Chondrocyte (in vitro differentiated cells): ENCODE results near the gene GPC6. TPM values are rescaled to one million over a fixed set of nuclear protein-coding genes. Genes with fewer than 3 reads are reported as not detected.

ENCODE experiments used
- DNase-seq: peaks from one replicate; pipeline ENCODE4 v3.0.0; 2021; ENCODE audit warnings: mixed read lengths, low spot score
- H3K27ac Mint-ChIP-seq: one replicate; pipeline ENCODE4 v1.8.0; 2021; ENCODE audit warnings: mild to moderate bottlenecking, moderate library complexity, mixed read lengths; ENCODE audit not compliant: unreplicated experiment
- H3K27me3 Mint-ChIP-seq: 2 replicates; pipeline ENCODE4 v1.8.0; 2021; ENCODE audit warnings: low read depth, mixed read lengths
- H3K36me3 Mint-ChIP-seq: 2 replicates; pipeline ENCODE4 v1.8.0; 2021; ENCODE audit warnings: low read depth, mixed read lengths
- H3K4me1 Mint-ChIP-seq: 2 replicates; pipeline ENCODE4 v1.8.0; 2021; ENCODE audit warnings: low read depth, mild to moderate bottlenecking, mixed read lengths
- H3K4me3 Mint-ChIP-seq: one replicate; pipeline ENCODE4 v1.8.0; 2021; ENCODE audit warnings: mild to moderate bottlenecking, moderate library complexity, mixed read lengths; ENCODE audit not compliant: unreplicated experiment
- H3K9me3 Mint-ChIP-seq: 2 replicates; pipeline ENCODE4 v1.8.0; 2021; ENCODE audit warnings: low read depth, mixed read lengths
- total RNA-seq: library from RNA; stranded (reverse); gene quantifications from 3 replicates; pipeline ENCODE4 v1.2.1, GENCODE V29; 2021
- TF ChIP-seq, protein P1 (sequence below): fragments of 200-600 bp; sonication (generic); IDR thresholded peaks from 2 replicates; pipeline ENCODE4 v1.5.0; 2021; ENCODE audit warnings: antibody characterized with exemption, mild to moderate bottlenecking, moderate library complexity

Gene GPC6
- total RNA-seq, 1 donor from 2014 or later = 76.1 TPM

DNA sequence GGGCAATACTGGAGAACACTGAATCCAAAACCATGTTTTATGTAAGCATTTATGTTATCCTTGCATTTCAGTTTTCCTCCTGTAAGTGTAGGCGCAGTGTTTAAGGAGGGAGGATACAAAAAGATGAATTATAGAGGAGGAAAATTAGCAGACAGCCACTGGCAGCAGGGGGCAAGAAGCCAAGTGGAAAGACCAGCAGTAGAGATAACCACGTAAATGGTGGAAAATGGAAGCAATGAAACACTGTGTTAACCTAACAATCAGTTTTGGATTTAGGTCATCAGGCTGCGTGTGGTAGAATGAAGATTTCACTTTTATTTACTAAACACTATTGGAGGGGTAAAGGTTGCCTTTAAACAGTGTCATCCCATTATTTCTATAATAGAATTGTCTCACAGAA is 447.3 kb downstream of the GPC6 start:
- Mint-ChIP-seq H3K4me3 (no peak overlapping the region), H3K36me3 (no peaks in the 10 kb centered on the region), H3K27ac (no peak overlapping the region), H3K27me3 (no peaks in the 10 kb centered on the region), H3K4me1 (peaks cover 6% of the 10 kb centered on the region), H3K9me3 (no peaks in the 10 kb centered on the region)
- TF ChIP-seq, protein P1, sequence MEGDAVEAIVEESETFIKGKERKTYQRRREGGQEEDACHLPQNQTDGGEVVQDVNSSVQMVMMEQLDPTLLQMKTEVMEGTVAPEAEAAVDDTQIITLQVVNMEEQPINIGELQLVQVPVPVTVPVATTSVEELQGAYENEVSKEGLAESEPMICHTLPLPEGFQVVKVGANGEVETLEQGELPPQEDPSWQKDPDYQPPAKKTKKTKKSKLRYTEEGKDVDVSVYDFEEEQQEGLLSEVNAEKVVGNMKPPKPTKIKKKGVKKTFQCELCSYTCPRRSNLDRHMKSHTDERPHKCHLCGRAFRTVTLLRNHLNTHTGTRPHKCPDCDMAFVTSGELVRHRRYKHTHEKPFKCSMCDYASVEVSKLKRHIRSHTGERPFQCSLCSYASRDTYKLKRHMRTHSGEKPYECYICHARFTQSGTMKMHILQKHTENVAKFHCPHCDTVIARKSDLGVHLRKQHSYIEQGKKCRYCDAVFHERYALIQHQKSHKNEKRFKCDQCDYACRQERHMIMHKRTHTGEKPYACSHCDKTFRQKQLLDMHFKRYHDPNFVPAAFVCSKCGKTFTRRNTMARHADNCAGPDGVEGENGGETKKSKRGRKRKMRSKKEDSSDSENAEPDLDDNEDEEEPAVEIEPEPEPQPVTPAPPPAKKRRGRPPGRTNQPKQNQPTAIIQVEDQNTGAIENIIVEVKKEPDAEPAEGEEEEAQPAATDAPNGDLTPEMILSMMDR = no peak
- DNase-seq = no peak

DNA sequence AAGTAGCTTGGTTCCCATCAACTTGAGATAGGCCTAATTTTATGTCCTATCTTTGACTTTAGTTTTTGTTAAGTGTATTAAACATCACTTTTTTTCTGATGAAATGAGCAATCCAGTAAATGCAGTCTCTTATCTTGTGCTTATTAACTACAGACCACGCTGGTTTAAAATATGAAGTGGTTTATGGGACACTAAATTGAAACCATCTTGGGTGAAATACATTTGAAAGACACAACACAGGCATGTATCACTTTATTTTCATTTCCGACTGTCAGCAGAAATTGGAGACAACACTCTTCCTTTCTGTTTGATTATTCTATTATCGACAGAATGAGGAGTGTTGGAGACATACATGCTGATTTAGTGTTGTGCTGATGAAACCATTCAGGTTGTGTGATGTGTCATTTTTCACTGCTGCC is 447.7 kb downstream of the GPC6 start:
- Mint-ChIP-seq H3K4me1 (peaks cover 6% of the 10 kb centered on the region), H3K27me3 (no peaks in the 10 kb centered on the region), H3K4me3 (no peak overlapping the region), H3K9me3 (no peaks in the 10 kb centered on the region), H3K36me3 (no peaks in the 10 kb centered on the region), H3K27ac (no peak overlapping the region)
- TF ChIP-seq, protein P1 = no peak
- no peak for DNase-seq

DNA sequence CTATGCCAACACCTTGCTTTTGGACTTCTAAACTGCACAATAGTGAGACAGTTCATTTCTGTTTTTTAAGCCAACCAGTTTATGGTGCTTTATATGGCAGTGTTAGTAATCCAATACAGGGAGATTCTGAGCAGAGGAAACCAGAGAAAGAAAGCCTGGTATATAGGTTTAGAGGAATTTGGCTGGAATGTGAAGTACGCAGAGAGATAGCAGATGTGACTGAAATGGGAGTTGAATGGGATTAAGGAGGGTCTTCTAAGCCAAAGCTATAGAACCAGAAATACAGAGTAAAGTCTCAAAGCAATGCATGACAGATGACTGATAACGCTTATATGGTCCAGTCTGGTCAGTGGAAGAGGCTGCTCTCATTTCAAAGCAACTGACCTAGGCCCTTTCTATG is 453.7 kb downstream of the GPC6 start:
- H3K36me3 Mint-ChIP-seq = no peaks in the 10 kb centered on the region
- no peak overlapping the region for H3K27ac Mint-ChIP-seq
- H3K27me3 Mint-ChIP-seq = no peaks in the 10 kb centered on the region
- TF ChIP-seq, protein P1 = no peak
- no peaks in the 10 kb centered on the region for H3K9me3 Mint-ChIP-seq
- no peak overlapping the region for H3K4me3 Mint-ChIP-seq
- H3K4me1 Mint-ChIP-seq = peaks cover 2% of the 10 kb centered on the region
- no peak for DNase-seq

DNA sequence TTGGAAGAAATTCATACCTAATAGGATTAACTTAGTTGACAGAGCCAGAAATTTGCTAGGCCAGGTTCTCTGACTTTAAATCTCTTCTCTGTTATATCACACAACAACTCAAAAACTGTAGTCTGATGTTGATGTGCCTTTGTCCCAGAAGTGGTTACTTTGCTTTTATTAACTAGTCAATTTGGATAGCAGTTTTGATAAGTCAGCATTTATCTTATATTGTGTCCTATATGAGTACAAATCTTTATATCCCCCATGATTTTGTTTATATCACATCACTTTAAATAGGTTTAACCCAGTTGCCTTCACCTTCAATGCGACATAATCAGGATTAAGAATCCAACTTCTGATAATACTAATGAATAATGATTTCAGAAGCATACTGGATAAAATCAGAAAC is 459.3 kb downstream of the GPC6 start:
- TF ChIP-seq, protein P1 = no peak
- no peaks in the 10 kb centered on the region for H3K36me3 Mint-ChIP-seq
- H3K27ac Mint-ChIP-seq = no peak overlapping the region
- H3K9me3 Mint-ChIP-seq = no peaks in the 10 kb centered on the region
- H3K27me3 Mint-ChIP-seq = no peaks in the 10 kb centered on the region
- no peak for DNase-seq
- peaks cover 14% of the 10 kb centered on the region for H3K4me1 Mint-ChIP-seq
- H3K4me3 Mint-ChIP-seq = no peak overlapping the region

DNA sequence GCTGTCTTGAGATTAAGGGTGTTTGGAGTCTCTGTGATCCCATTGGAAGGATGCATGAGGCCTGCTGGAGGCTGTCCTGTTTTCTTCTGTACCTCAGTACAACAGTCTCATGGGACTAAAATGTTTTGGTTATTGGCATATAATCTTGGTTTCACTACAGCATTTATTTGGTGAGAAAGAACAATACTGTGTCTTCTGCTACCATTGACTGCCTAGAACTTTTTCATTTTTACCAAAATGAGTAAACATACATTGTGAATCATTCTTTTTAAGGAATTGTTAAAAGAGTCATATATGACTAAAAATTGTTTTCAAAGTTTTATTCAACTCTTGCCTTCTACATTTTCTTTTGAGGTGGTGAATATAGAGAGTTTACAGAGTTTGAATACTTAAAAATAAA is 459.8 kb downstream of the GPC6 start:
- no peak overlapping the region for H3K27ac Mint-ChIP-seq
- H3K4me3 Mint-ChIP-seq = no peak overlapping the region

More for the DNA sequence above, 459.8 kb downstream of the GPC6 start:
- H3K27me3 Mint-ChIP-seq = no peaks in the 10 kb centered on the region
- no peaks in the 10 kb centered on the region for H3K9me3 Mint-ChIP-seq
- no peak for DNase-seq
- H3K36me3 Mint-ChIP-seq = no peaks in the 10 kb centered on the region
- H3K4me1 Mint-ChIP-seq = peaks cover 14% of the 10 kb centered on the region
- TF ChIP-seq, protein P1 = no peak
